GM19025 (cell line): ENCODE data around the gene MOGAT1.

Source experiments
- ATAC-seq: cut with Tn5 transposase; IDR thresholded peaks from one replicate; pipeline ENCODE4 v1.9.1; 2021; ENCODE audit warnings: mild to moderate bottlenecking, low read depth, moderate library complexity; ENCODE audit not compliant: unreplicated experiment

The MOGAT1 gene

DNA sequence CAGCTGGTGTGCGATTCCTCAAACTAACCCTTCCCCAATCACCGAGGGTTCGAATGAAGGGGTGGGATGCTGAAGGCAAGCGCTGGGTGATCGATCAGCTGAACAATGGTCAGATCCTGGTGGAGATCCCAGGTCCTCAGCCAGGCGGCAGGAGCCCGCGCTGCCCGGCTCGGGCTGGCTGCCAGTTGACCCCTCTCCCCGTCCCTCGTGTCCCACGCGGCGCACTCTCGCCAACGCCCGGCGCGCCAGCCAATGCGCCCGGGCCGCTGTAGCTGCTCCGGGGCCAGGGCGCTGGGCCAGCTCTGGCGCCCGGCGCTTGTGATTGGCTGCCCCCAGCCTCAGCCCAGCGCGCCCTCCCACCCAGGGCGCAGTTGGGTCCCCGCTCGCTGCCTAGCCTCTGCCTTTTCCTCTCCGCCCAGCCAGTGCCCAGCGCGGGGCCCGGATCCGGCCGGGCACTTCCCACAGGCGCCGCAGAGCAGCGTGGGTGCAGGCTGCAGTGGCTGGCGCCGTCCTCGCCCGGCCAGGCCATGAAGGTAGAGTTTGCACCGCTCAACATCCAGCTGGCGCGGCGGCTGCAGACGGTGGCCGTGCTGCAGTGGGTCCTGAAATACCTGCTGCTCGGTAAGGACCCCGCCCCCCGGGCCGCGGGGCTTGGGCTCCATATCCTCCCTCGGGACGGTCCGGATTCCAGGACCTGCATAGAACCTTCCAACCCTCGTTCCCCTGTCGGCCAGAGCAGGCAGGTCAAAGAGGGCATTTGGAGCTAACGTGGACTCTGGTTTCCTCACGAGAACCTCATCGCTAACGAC lies at the start of gene MOGAT1:
MOGAT1 (plus strand) TSS at position 400 of the 809 bp plus-strand sequence; CDS start at position 528, 128 bp downstream.
- ATAC-seq: no peak

GRCh38 chr2:222621893-222622292 lies 49.6 kb upstream of the MOGAT1 start:
- ATAC-seq: no peak

DNA sequence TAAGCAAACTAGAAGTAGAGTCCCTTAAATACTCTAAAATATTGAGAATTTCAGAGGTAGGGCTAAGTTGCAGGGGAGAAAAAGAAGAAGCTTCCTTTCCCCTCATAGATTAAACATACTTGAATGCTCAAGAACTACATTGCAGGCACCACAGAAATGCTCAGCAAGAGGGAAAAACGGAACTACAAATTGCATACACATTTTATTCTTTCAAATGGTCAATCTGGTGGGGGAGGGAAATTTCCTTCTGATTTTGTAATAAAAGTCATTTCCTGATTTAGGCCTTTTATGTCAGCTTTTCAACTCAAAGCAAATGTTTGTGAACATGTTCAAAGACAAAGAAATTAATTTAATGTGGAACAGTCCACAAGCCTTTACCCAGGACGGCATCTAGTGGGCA lies 48.5 kb upstream of the MOGAT1 start:
- no peak for ATAC-seq

- ATAC-seq: no peak
Observed at GRCh38 chr2:222623756-222624309, 47.6 kb upstream of the MOGAT1 start.

DNA sequence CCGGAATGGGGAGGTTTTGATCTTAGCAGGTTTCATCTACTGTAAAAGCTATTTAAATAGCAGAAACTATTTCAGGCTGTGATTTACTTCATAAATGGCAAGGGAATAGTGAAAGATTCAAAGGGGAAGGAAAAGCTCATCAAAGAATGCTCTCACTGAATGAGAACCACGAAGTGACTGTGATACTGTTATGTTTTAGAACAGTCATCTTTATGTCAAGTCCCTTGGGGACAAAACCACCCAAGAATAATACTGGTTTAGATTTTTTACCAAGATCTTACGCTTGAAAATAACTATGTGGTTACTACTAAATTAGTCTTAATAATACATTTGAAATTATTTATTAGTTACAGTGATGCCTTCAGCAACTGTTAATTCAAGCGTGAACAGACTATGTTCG lies 43.7 kb upstream of the MOGAT1 start:
- no peak for ATAC-seq

DNA sequence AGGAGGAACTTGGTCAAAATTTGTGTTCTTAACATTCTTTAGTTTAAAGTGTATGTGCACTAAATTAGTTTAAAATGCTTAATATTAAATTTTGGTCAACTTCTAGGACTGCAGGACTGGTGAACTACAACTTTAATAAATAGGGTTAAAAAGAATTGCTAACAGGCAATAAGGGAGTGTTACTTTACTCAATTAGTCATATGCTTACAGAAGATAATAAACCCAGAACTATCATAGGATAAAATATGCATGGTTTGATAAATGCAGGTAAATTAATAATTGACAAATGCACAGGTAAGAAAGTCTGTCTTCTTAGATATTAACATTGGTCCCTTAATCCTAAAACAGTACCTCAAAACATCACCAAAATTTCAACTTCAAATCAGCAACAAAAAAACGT lies 36.2 kb upstream of the MOGAT1 start:
- no peak for ATAC-seq

- no peak for ATAC-seq
Observed at GRCh38 chr2:222637067-222637466, 34.4 kb upstream of the MOGAT1 start.

DNA sequence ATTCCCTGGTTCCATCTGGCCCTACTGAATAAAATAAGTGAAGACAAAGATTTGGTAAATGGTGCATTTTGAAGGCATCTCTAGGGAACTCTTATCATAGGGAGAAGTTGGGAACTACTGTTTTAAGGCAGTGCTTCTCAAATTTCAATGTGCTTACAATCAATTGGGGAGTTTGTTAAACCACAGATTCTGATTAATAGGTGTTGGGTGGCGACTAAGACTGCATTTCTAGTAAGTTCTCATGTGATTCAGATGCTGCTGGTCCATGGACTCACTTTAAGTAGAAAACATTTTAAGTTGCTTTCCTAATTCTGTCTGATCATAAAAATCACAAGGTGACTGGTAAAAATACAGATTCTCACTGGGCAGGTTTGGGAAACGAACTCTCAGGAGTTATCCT lies 30.1 kb upstream of the MOGAT1 start:
- ATAC-seq: no peak

DNA sequence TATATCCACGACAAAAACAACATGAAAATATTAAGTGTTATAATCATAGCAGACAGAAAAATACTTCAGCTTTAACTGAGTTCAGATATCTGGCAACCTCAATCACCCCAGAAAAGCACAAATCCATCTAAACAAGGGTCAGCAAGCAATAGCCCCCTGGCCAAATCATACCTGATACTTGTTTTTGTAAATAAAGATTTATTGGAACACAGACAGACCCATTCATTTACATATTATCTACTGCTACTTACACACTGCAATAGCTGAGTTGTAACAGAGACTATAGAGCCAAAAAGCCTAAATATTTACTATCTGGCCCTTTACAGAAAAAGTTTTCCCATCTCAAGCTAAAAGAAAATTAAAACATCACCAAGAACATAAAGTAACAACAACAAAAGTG lies 28.3 kb upstream of the MOGAT1 start:
- ATAC-seq: no peak

DNA sequence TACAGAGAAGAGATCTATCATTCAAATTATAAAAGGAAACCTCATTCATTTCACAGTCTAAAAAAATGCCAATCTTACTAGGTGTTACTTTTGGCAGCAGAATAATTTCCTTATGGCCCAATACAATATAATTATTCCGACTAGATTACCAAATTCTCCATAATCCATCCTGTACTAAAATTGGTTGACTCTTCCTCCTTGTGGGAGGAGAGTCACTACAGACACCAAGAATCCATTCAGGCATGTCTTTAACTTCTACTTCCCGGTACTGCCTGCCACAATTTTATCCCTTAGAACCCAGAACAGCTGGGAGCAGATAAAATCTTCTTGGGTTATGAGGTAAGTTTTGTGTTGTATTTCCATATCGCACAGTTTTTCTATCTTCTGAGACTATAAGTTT lies 25.4 kb upstream of the MOGAT1 start:
- no peak for ATAC-seq

- ATAC-seq: no peak
Observed at GRCh38 chr2:222649801-222650200, 21.7 kb upstream of the MOGAT1 start.

GRCh38 chr2:222651718-222652418 lies 19.6 kb upstream of the MOGAT1 start:
- no peak for ATAC-seq

- ATAC-seq: no peak
Observed at GRCh38 chr2:222652491-222653255, 18.8 kb upstream of the MOGAT1 start.

DNA sequence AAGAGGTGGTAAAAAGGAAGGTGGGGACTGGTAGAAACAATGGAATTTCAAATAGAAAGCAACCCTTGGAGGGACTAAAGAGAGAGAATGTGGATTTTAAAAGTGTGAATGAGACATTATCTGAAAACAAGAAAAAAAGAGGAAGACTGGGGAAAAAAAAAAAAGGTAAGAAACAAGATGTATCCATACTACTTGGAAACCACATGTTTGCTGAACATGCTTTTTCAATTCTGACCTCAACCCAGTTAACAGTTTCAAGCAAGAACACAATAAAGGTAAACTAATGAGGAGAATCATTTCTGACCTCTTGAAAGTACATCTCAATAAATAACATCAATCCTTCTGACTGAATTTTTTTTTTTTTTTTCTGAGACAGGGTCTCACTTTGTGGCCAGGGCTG lies 18.2 kb upstream of the MOGAT1 start:
- ATAC-seq: no peak

DNA sequence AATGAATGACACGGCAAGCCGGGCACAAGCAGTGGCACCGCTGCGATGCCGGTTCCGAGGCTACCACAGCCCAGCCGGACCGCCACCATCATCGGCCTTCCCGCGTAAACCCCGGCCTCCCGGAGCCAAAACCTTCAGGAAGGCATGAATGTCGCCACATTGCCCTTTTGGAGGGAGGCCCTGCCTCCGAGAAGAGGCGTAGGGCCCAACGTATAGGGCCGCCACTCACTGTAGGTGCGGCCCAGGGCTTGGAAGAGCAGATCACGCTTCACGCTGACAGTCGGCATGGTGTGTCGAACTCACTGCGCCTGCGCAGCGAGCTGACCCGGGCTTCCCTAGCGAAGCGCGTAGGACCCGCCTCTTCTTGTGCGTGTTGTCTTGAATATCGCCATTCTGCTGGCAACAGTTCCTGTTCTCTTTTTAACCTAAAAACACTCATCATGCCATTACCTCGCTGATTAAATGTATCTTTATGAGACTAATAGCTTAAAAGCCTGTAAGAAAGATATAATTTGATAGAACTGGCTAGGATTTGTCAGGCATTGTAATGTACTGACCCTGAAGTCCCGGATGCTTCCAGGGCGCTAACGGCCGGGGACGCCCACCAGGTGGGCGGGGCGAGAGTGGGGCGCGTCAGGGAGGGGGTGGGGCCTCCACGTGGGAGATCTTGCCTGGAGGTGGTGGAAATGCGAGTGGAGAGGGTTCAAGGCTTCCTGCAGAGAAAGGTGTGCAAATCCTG lies 15.5 kb upstream of the MOGAT1 start, which contains the start of gene FARSB:
FARSB (minus strand) TSS at position 306 of the 739 bp plus-strand sequence; CDS start at position 287, 19 bp downstream.
- ATAC-seq: peak; percentile 92

DNA sequence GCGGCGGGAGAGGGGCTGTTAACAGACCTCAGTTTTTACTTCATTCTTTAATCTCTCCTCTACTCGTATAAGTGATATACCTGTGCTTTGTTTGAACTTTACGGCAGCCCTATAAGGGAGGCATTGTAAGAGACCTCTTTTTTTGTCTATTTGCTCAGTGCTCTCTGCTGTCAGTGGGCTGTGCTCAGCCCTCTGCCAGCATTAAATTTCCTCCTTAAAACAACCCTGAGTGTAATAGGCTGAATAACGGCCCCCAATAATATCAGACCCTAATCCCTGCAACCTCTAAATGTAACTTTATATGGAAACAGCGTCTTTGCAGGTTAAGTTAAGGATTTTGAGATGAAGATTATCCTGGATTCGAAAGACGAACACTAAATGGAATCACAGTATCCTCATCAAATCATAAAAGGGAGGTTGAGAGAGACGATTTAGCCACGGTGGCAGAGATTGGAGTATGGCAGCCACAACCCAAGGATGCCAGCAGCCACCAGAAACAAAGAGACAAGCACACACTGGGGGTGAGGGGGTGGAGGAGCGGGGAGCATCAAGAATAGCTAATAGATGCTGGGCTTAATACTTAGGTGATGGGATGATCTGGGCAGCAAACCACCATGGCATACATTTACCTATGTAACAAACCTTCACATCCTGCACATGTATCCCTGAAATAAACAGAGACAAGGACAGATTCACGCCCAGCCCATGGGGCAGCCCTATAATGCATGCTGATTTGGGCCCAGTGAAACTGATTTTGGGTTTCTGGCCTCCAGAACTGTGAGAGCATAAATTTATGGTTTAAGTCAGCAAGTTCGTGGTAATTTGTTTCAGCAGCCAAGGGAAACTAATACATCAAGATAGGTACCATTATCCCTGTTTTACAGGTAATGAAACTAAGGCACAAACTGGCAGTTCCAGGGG lies 14.7 kb upstream of the MOGAT1 start:
- peak; percentile 16 for ATAC-seq

DNA sequence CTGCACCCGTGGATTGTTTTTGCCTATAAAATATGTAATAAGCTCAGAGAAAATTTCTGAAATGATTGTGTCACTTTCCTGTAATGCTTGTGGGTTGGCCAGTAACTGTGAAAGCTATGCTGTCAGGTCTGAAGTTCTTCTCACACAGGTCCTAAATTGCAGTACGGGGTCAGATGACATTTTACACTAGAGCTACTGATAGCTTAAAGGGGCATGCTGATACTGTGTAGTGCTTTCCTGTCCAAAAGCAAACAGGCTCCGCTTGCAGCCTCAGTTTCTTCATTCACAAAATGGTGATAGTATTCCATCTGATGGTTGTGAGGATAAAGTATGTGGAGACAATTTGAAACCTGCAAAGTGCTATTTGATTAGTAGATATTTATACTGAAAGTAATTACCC lies 8.0 kb upstream of the MOGAT1 start:
- no peak for ATAC-seq

DNA sequence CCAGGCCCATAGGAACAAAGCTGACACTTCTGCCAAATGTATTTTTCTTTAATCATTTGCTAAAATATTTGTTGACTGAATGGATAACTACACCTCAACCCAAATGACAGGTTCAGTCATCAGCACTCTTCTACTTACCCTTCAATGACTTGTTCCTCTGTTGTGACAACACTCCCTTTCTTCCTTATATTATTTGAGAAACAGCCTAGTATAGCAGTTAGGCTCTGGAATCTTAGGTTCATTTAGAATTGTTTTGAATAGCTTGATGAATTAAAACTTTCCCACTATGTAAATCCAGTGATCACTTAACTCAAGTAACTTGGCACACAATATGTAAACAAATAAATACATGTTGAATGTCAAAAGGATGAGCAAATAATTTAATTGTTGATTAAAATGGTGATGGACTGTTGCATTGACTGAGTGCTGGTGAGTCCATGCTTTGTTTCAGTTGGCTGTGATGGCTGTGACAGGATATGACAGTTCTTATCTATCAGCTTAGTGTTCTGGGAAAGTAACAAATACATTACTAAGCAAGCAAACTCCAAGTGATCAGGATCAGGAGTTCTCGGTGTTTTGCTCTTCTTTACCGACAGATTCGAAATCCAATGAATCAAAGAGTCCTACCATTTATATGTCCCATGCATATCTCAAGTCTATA lies 2.8 kb upstream of the MOGAT1 start:
- no peak for ATAC-seq

DNA sequence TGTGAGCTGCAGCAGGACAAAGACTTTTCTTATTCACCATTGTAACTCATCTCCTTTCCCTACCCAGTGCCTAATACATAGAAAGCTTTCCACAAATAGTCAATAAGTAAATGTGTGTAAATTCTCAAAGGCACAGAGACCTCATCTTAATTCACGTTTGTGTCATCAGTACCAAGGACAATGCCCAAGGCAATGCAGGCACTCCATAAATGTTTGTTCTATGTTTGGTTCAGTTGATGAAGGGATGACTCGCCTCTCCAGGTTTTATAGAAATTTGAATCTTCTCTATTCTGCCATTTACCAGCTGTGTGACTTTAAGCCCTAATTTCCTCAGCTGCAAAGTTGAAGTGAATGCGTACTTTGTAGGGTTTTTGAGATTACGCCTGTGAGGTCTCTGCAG lies 2.1 kb upstream of the MOGAT1 start:
- ATAC-seq: no peak
